Duodenal mucosa (tissue), 2 donors: ENCODE results near the gene ADCY5.

Source experiments
- H3K27ac ChIP-seq: one replicate; pipeline ENCODE4 v1.7.0; 2013; ENCODE audit warnings: low read depth, low read length
- H3K27me3 ChIP-seq, 2 donors: one replicate each; pipeline ENCODE4 v1.7.0; 2013; ENCODE audit warnings: low read length in 2 of 2, control low read depth in 1 of 2; ENCODE audit not compliant: insufficient read depth in 2 of 2, control insufficient read depth in 1 of 2
- H3K36me3 ChIP-seq, 2 donors: one replicate each; pipeline ENCODE4 v1.7.0; 2013; ENCODE audit warnings: low read length in 2 of 2, control low read depth in 1 of 2; ENCODE audit not compliant: insufficient read depth in 2 of 2, control insufficient read depth in 1 of 2
- H3K4me1 ChIP-seq, 2 donors: one replicate each; pipeline ENCODE4 v1.7.0; 2013; ENCODE audit warnings: low read length in 2 of 2, control low read depth in 1 of 2; ENCODE audit not compliant: insufficient read depth in 2 of 2, control insufficient read depth in 1 of 2
- H3K4me3 ChIP-seq, 2 donors: one replicate each; pipeline ENCODE4 v1.7.0; 2013; ENCODE audit warnings: low read length in 2 of 2, low read depth in 1 of 2
- H3K9ac ChIP-seq, 2 donors: one replicate each; pipeline ENCODE4 v1.7.0; 2013; ENCODE audit warnings: low read length in 2 of 2, low read depth in 1 of 2
- H3K9me3 ChIP-seq, 2 donors: one replicate each; pipeline ENCODE4 v1.7.0; 2013; ENCODE audit warnings: low read length in 2 of 2, control low read depth in 1 of 2; ENCODE audit not compliant: control insufficient read depth in 1 of 2

Gene ADCY5

GRCh38 chr3:123379041-123379830, 69.7 kb downstream of the ADCY5 start:
- Histone ChIP-seq H3K9ac (no peak overlapping the region), H3K36me3 (no peaks in the 10 kb centered on the region), H3K4me3 (no peak overlapping the region), H3K9me3 (no peaks in the 10 kb centered on the region), H3K27ac (no peak overlapping the region), H3K27me3 (no peaks in the 10 kb centered on the region), H3K4me1 (no peaks in the 10 kb centered on the region)

- Histone ChIP-seq H3K9me3 (no peaks in the 10 kb centered on the region), H3K27me3 (no peaks in the 10 kb centered on the region), H3K9ac (no peak overlapping the region), H3K27ac (no peak overlapping the region), H3K4me1 (no peaks in the 10 kb centered on the region), H3K36me3 (no peaks in the 10 kb centered on the region), H3K4me3 (no peak overlapping the region)
Measured at GRCh38 chr3:123378409-123378915, 70.4 kb downstream of the ADCY5 start.

GRCh38 chr3:123377243-123377740, 71.6 kb downstream of the ADCY5 start:
- Histone ChIP-seq H3K9me3 (no peaks in the 10 kb centered on the region), H3K36me3 (no peaks in the 10 kb centered on the region), H3K4me3 (no peak overlapping the region), H3K4me1 (no peaks in the 10 kb centered on the region), H3K27ac (no peak overlapping the region), H3K27me3 (no peaks in the 10 kb centered on the region), H3K9ac (no peak overlapping the region)

DNA sequence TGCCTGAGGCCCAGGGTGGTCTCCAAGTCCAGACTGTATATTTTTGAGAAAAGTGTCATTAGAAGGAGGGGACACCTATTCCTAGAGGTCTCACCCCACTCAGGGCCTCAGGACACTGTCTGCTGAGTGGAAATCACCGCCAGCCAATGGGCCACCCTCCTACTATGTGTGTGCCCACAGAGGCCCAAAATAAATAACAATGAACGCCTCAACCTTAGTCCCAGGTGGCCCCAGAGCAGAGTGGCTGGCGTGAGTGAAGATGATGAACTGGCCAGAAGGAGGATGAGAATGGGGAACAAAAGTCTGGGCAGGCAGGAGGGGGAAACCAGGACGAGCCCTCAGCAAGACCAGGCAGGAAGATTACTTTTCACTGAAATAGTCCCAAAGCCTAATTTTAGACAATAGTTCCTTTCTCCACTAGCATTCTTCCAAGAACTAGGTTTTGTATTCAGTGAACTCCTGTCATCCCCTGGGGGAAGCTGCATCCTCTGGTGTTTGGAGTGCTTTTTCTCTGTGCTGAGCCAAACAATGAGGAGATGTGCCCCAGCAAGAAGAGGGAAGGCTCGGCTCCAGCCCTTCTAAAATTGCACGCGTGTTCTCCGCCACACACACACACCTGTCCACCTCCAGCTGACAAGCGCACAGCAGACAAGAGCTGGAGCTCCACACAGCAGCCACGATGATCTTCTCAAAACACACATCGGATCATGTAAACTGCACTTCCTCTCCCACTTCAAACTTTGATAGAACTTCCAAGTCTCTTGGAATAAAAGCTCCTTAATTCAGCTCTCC, 72.2 kb downstream of the ADCY5 start:
- H3K36me3 ChIP-seq: no peaks in the 10 kb centered on the region
- H3K27ac ChIP-seq: no peak overlapping the region
- no peaks in the 10 kb centered on the region for H3K9me3 ChIP-seq
- H3K27me3 ChIP-seq: no peaks in the 10 kb centered on the region
- no peak overlapping the region for H3K4me3 ChIP-seq
- H3K4me1 ChIP-seq: no peaks in the 10 kb centered on the region
- H3K9ac ChIP-seq: no peak overlapping the region

DNA sequence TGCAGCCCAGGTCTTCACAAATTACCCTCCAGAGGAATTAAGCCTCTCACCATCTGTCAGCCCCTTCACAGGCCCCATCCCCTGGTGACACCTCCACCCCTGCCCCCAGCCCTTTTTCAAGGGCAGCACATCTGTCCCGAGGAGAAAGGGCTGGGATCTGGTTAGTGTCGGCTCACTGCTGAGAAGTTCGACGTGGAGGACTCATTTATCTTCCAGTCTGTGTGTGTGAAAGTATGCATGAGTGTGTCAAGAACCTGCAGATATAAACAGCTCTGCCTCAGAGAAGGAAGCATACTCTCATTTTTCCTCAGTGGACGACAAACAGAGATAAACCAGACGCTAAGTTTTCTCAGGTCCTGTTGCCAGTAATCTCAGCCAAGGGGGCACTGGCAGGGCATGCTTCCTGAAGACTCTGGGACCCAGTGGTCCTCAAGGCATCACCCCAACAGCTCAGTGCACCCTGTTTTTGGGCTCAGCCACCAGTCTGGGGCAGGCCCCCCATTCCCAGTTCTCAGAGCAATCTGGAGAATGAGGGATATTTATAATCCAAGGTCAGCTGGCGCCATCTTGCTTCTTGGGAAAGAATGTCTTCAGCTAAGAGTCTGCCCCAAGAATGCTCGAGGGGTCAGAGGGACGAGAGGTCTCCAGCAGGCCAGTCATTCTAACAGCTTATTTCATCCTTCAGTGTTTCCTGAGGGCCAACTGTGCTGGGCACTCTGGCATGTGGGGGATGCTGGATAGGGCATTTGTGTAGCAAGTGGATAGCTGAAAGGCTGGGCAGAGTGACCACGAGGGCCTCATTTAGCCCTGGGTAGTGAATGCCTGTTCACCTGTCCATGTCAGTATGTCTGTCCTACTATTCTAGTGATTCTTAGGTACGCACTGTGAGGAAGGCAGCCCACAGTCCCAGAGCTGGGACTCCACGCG, 73.6 kb downstream of the ADCY5 start:
- no peaks in the 10 kb centered on the region for H3K9me3 ChIP-seq
- H3K9ac ChIP-seq: no peak overlapping the region
- no peaks in the 10 kb centered on the region for H3K36me3 ChIP-seq
- H3K4me3 ChIP-seq: no peak overlapping the region
- no peaks in the 10 kb centered on the region for H3K4me1 ChIP-seq
- no peaks in the 10 kb centered on the region for H3K27me3 ChIP-seq
- H3K27ac ChIP-seq: no peak overlapping the region

GRCh38 chr3:123374016-123374415, 74.9 kb downstream of the ADCY5 start:
- Histone ChIP-seq H3K4me1 (no peaks in the 10 kb centered on the region), H3K9me3 (peaks cover 2 to 3% of the 10 kb centered on the region in 2 donors), H3K4me3 (no peak overlapping the region), H3K36me3 (no peaks in the 10 kb centered on the region), H3K9ac (no peak overlapping the region), H3K27ac (no peak overlapping the region), H3K27me3 (no peaks in the 10 kb centered on the region)

DNA sequence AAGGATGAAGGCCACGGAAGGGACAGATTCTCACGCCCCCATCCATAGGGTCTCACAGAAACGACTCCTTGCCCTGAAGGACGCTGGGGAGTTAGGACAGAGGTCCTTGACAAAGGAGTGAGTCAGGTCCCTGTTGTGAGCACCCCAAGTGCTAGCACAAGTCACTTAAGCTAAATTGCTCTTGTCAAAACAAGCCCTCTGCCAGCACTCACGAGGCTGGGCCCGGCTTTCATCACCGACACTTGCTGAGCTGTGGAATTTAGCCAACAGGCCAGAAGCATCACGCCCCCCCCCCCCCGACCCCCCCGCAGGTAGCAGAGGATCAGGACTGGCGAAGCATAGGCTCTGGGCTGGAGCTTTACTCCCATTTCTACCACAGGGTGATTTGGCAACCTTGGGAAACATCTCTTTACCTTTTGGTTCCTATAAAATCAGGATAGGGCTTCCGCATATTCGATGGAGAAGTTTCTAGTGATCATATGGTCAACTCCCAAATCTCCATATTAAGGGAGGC, 75.4 kb downstream of the ADCY5 start:
- Histone ChIP-seq H3K9ac (no peak overlapping the region), H3K27me3 (no peaks in the 10 kb centered on the region), H3K36me3 (no peaks in the 10 kb centered on the region), H3K9me3 (peaks cover 2 to 5% of the 10 kb centered on the region in 2 donors), H3K4me3 (no peak overlapping the region), H3K4me1 (no peaks in the 10 kb centered on the region), H3K27ac (no peak overlapping the region)

DNA sequence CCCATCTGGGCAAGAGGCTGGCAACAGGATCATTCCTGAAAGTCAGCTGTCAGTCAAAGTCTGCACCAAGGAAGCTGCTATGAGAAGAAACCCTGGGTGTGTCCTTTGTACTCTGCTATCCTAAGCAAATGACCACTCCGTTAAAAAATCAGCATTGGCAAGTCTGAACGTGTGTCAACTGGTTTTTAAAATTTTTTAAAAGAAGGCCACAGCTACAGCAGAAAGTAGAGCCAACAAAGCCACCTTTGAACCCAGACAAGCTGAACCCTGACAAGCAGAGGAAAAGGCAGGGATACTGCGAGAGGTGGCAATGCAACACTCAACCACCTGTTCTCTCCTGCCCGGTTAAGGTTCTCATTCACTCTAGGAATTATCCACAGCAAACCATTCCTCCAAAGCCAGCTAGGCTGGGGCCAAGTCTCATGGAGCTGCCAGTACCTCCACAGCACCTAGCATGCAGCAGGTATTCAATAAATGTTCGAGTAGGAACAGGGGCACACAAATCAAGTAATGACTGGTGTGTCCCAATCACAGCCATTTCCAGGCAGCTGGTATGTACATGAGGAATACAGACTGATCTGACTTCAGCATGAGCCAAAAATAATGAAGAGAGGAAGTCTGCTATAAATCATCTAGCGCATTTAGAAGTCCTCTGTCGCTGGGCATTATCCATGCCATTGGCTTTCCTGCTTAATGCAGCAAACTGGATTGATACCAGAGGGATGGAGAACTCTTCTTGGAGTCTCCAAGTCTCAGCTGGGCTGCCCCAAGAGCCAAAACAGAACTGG, 76.0 kb downstream of the ADCY5 start:
- peaks cover 2 to 5% of the 10 kb centered on the region in 2 donors for H3K9me3 ChIP-seq
- H3K9ac ChIP-seq: no peak overlapping the region
- no peaks in the 10 kb centered on the region for H3K36me3 ChIP-seq
- no peak overlapping the region for H3K4me3 ChIP-seq
- H3K27ac ChIP-seq: no peak overlapping the region
- no peaks in the 10 kb centered on the region for H3K4me1 ChIP-seq
- no peaks in the 10 kb centered on the region for H3K27me3 ChIP-seq
